Loucy (cell line): Measurements from ENCODE around the gene RBMS2.
"Not testable (repeated sequence)": the region's sequence is repeated elsewhere in the genome, so short reads cannot be mapped to it uniquely, and the experiment has no call there.

ENCODE experiments used
- H2AFZ ChIP-seq: fragments of 200-600 bp; sonication (generic); 2 replicates; pipeline ENCODE4 v1.6.0; 2016; ENCODE audit warnings: antibody characterized with exemption, mild to moderate bottlenecking, low read length, moderate library complexity
- H3F3A ChIP-seq: fragments of 200-600 bp; 2 replicates; pipeline ENCODE4 v1.6.0; 2016; ENCODE audit warnings: antibody characterized with exemption, low read depth, mild to moderate bottlenecking
- H3K27me3 ChIP-seq: fragments of 200-600 bp; sonication (generic); 2 replicates; pipeline ENCODE4 v1.6.1; 2014; ENCODE audit warnings: low read length, mild to moderate bottlenecking; ENCODE audit not compliant: insufficient read depth, poor library complexity, severe bottlenecking
- H3K36me3 ChIP-seq: fragments of 200-600 bp; sonication (generic); 2 replicates; pipeline ENCODE4 v1.6.1; 2016; ENCODE audit warnings: low read length; ENCODE audit not compliant: insufficient read depth
- H3K4me1 ChIP-seq: fragments of 200-600 bp; sonication (generic); 2 replicates; pipeline ENCODE4 v1.5.1; 2014; ENCODE audit warnings: low read length, mild to moderate bottlenecking; ENCODE audit not compliant: insufficient read depth, poor library complexity, severe bottlenecking
- H3K4me2 ChIP-seq: fragments of 200-600 bp; sonication (generic); 2 replicates; pipeline ENCODE4 v1.6.0; 2014; ENCODE audit warnings: antibody characterized with exemption, low read length, low read depth, mild to moderate bottlenecking; ENCODE audit not compliant: poor library complexity, severe bottlenecking
- H3K4me3 ChIP-seq: fragments of 200-600 bp; sonication (generic); 2 replicates; pipeline ENCODE4 v1.5.1; 2014; ENCODE audit warnings: low read length, mild to moderate bottlenecking, mixed read lengths; ENCODE audit not compliant: poor library complexity, severe bottlenecking
- H3K79me2 ChIP-seq: fragments of 200-600 bp; sonication (generic); 2 replicates; pipeline ENCODE4 v1.6.1; 2014; ENCODE audit warnings: low read length; ENCODE audit not compliant: insufficient read depth
- H3K9ac ChIP-seq: fragments of 200-600 bp; sonication (generic); 2 replicates; pipeline ENCODE4 v1.6.0; 2014; ENCODE audit warnings: mild to moderate bottlenecking, low read depth, low read length, moderate library complexity; ENCODE audit not compliant: poor library complexity, severe bottlenecking
- H3K9me2 ChIP-seq: fragments of 200-600 bp; sonication (generic); replicated peaks from 2 replicates; pipeline ENCODE4 v1.6.1; 2016; ENCODE audit warnings: low read depth, low read length, mixed read lengths
- H3K9me3 ChIP-seq: fragments of 200-600 bp; sonication (generic); 2 replicates; pipeline ENCODE4 v1.6.1; 2014; ENCODE audit warnings: mild to moderate bottlenecking, antibody characterized with exemption, low read length, low read depth; ENCODE audit not compliant: insufficient read depth
- H4K20me1 ChIP-seq: fragments of 200-600 bp; sonication (generic); 2 replicates; pipeline ENCODE4 v1.6.0; 2014; ENCODE audit warnings: antibody characterized with exemption, low read length, mild to moderate bottlenecking; ENCODE audit not compliant: insufficient read depth, poor library complexity, severe bottlenecking
- CTCF ChIP-seq: fragments of 200-600 bp; sonication (generic); conservative IDR thresholded peaks from 2 replicates; pipeline ENCODE4 v1.5.1; 2014; ENCODE audit warnings: mild to moderate bottlenecking, antibody characterized with exemption, low read length
- EZH2phosphoT487 ChIP-seq: fragments of 200-600 bp; IDR thresholded peaks from 2 replicates; pipeline ENCODE4 v1.6.1; 2018; ENCODE audit warnings: antibody characterized with exemption, mild to moderate bottlenecking, moderate library complexity, borderline replicate concordance

The RBMS2 gene

GRCh38 chr12:56496704-56497103 is 24.9 kb upstream of the RBMS2 start:
- not testable (repeated sequence) for H3K27me3 ChIP-seq, H2AFZ ChIP-seq, H3K4me1 ChIP-seq, H3K9me3 ChIP-seq, H3K4me3 ChIP-seq, H3K9me2 ChIP-seq, H3K9ac ChIP-seq, H3K4me2 ChIP-seq, H3K36me3 ChIP-seq, H4K20me1 ChIP-seq, H3K79me2 ChIP-seq, H3F3A ChIP-seq
- peak; percentile 20; the same call in 1 of the 2 replicates for TF ChIP-seq CTCF

GRCh38 chr12:56498126-56498902 is 23.3 kb upstream of the RBMS2 start:
- H3K79me2 ChIP-seq, H3K9me3 ChIP-seq, H3K4me1 ChIP-seq: not testable (repeated sequence)

GRCh38 chr12:56499452-56499851 is 22.2 kb upstream of the RBMS2 start:
- H3K4me2 ChIP-seq, H3K27me3 ChIP-seq, H3K4me3 ChIP-seq, H3K4me1 ChIP-seq, H3K36me3 ChIP-seq, H3K9me3 ChIP-seq, H4K20me1 ChIP-seq, H3K9me2 ChIP-seq, H3K9ac ChIP-seq, H3F3A ChIP-seq, H2AFZ ChIP-seq, H3K79me2 ChIP-seq: not testable (repeated sequence)

More at GRCh38 chr12:56498126-56498902, 23.3 kb upstream of the RBMS2 start:
- not testable (repeated sequence) for H4K20me1 ChIP-seq, H3K9me2 ChIP-seq, H3K36me3 ChIP-seq, H3K4me3 ChIP-seq, H2AFZ ChIP-seq, H3K27me3 ChIP-seq, H3F3A ChIP-seq, H3K4me2 ChIP-seq, H3K9ac ChIP-seq

- not testable (repeated sequence) for H2AFZ ChIP-seq, H3K4me1 ChIP-seq, H3F3A ChIP-seq, H3K36me3 ChIP-seq, H3K9ac ChIP-seq, H3K27me3 ChIP-seq, H3K79me2 ChIP-seq, H3K9me2 ChIP-seq, H3K4me2 ChIP-seq, H3K4me3 ChIP-seq, H3K9me3 ChIP-seq, H4K20me1 ChIP-seq
Observed at GRCh38 chr12:56499879-56500278, 21.7 kb upstream of the RBMS2 start.

- no peak for TF ChIP-seq EZH2phosphoT487
- no peak for TF ChIP-seq CTCF
- H3K4me1 ChIP-seq, result no peaks in the 10 kb centered on the region
- H2AFZ ChIP-seq, result no peak overlapping the region
- H4K20me1 ChIP-seq, result no peaks in the 10 kb centered on the region
- H3K4me3 ChIP-seq, result no peak overlapping the region
- no peaks in the 10 kb centered on the region for H3K79me2 ChIP-seq
- no peaks in the 10 kb centered on the region for H3K27me3 ChIP-seq
- H3K9ac ChIP-seq, result no peak overlapping the region
- no peaks in the 10 kb centered on the region for H3K9me3 ChIP-seq
- H3K4me2 ChIP-seq, result no peak overlapping the region
- H3K36me3 ChIP-seq, result no peaks in the 10 kb centered on the region
- H3F3A ChIP-seq, result no peaks in the 10 kb centered on the region
- no peaks in the 10 kb centered on the region for H3K9me2 ChIP-seq
Observed at GRCh38 chr12:56510786-56511185, 10.8 kb upstream of the RBMS2 start.

- H3K36me3 ChIP-seq, H3K9ac ChIP-seq, H3K4me2 ChIP-seq, H3K4me3 ChIP-seq, H3K4me1 ChIP-seq, H4K20me1 ChIP-seq, H3K79me2 ChIP-seq, H3K9me2 ChIP-seq, H3K27me3 ChIP-seq, H3F3A ChIP-seq, H2AFZ ChIP-seq, H3K9me3 ChIP-seq: not testable (repeated sequence)
Observed at GRCh38 chr12:56514014-56514318, 7.7 kb upstream of the RBMS2 start.
